COLO668 (cell line): Measurements from ENCODE around the gene COPS4.
"Not testable (repeated sequence)": the region's sequence is repeated elsewhere in the genome, so short reads cannot be mapped to it uniquely, and the experiment has no call there.

Source experiments
- DNase-seq: peaks from one replicate; lab custom pipeline; 2025; ENCODE audit not compliant: unreplicated experiment; lab: John Stamatoyannopoulos, UW

Gene COPS4

GRCh38 chr4:83023599-83023998 is 11.4 kb upstream of the COPS4 start:
- not testable (repeated sequence) for DNase-seq

- no peak for DNase-seq
These were observed 10.8 kb upstream of the COPS4 start for GRCh38 chr4:83024233-83024632.

GRCh38 chr4:83025563-83025962 is 9.4 kb upstream of the COPS4 start:
- peak; percentile 10 for DNase-seq

DNA sequence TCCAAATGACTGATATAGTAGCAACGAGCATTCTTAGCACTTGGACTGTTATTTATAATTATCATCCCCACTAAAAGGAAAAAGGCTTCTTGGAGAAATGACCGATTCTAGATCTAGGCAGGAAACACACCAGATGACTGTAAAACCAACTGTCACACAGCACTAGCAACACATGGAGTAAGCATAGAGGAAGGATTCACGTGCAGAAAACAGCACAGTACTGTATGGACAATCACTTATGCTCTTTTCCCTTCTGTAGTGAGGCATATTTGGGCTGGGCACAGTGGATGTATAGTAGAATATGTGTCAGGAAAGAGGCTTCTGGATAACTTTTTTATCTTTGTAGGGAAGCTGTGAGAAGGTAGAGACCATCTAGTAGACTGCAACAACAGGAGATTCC is 6.0 kb upstream of the COPS4 start:
- no peak for DNase-seq

DNA sequence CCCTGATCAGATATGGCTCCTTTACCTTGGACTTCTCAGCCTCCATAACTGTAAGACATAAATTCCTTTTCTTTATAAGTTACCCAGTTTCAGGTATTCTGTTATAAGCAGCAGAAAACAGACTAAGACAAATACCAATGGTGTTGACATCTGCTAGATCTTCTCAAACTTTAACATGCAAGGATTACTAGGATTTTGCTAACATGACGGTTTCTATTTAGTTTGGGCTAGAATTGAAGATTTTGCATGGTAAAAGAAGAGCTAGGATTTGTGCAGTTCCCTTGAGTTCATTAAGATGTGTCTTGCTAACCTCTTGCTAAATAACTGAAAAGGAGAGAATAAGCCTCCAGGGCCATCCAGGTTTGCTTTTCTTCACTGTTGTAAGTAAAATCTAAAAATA is 5.3 kb upstream of the COPS4 start:
- no peak for DNase-seq

DNA sequence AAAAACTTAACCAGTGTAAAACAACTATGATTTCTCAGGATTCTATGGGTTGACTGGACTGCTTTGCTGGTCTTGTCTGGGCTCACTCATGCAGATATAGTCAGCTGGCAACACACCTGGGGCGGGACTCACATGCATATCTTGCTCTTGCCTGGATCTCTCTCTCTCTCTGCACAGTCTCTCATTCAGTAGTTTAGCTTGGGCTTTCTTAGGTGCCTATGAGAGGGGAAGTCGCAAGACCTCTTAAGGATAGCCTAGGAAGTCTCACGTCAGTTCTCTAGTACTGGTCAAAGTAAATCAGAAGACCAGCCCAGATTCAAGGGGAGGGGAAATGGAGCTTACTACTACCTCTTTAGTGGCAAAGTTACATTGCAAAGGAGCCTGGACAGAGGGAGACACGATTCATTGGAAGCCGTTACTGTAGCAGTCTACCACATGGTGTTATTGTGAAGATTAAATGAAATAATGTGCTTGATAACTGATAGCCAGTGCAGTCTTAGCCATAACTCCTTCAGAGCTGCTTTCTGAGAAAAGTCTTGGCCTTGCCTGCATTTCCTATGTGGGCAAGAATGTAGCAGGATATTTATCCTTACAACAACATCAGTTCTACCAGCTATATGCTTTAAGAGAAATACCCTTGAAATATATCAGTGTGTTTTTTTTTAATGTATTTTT is 2.1 kb downstream of the COPS4 start:
- DNase-seq: no peak

DNA sequence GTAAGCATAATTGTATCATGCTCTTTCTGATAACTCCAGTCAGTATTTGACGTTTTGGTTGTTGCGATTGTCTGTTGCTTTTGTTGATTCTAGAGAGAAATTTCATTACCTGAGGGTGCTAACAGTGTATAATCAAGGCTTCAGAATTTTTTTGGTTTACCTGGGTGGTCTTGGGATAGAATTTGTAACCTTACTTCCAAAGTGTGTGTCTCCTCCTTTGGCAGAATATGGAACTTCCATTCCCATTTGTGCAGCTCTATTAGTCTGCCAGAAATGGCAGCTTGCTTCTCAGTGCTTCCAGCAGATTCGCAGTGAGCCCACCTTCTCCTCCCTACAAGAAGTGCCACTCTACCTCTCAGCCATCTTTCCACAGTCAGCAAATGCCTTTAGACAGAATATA is 5.3 kb downstream of the COPS4 start:
- no peak for DNase-seq

- DNase-seq: not testable (repeated sequence)
These were observed 8.2 kb downstream of the COPS4 start for GRCh38 chr4:83043157-83043556.

- no peak for DNase-seq
These were observed 8.9 kb downstream of the COPS4 start for GRCh38 chr4:83043801-83044407.

DNA sequence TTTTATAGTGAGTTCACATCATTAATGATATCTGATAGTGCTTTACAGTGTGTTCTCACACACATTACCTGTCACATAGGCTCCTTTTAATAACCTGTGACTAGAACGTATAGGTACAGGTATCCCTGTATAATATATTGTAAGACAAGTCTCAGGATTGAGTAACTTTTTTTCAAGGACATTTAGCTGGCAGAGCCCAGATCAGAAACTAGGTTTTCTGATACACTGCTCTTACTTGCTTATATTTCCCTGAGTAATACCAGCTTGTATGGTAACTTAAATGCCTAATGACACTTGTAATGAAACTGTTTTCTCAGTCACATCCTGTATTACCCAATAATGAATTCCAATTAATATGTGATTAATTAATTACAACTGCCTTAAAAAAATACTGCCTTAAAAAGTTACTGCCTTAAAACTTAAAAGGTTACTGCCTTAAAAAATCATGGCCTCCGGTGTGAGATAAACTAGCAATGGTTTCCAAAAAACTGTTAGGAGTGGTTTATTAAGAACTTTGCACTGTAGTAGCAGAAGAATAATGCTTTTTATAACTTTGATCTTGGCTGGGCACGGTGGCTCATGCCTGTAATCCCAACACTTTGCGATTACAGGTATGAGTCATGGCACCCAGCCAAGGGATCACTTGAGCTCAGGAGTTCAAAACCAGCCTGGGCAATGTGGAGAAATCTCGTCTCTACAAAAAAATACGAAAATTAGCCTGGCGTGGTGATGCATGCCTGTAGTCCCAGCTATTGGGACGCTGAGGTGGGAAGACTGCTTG is 11.9 kb downstream of the COPS4 start:
- no peak for DNase-seq

DNA sequence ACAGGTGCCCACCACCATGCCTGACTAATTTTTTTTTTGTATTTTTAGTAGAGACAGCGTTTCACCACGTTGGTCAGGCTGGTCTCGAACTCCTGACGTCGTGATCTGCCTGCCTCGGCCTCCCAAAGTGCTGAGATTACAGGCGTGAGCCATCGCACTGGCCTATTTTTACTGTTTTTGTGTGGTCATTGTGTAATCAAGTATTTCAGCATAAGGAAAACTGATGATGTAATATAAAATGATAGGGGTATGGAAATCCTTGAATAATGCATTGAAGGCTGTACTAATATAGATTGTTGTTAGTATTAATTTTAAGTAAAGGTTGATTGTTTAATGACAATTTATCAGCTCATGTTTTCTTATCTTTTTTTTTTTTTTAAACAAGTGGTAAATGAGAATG is 13.8 kb downstream of the COPS4 start:
- DNase-seq: not testable (repeated sequence)

DNA sequence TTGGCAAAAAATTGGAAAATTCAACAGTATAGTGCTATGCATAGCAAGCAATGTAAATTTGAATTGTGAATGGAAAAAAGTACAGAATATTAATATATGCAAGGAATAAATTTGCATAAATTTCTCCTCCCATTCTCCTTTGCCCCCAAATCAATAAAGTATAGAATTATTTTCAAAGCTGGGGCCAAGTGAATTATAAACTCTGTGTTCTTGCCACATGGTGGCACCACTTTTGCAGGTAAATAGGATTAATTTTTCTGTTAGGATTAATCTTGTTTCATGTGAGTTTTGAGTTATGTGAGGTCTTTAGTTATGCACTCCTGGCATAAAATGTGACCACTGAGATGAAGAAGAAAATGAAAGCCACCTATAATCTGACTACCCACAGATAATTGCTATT is 19.9 kb downstream of the COPS4 start:
- no peak for DNase-seq

GRCh38 chr4:83062739-83063138 is 27.8 kb downstream of the COPS4 start:
- DNase-seq: no peak

- DNase-seq: no peak
These were observed 30.3 kb downstream of the COPS4 start for GRCh38 chr4:83065266-83065665.

DNA sequence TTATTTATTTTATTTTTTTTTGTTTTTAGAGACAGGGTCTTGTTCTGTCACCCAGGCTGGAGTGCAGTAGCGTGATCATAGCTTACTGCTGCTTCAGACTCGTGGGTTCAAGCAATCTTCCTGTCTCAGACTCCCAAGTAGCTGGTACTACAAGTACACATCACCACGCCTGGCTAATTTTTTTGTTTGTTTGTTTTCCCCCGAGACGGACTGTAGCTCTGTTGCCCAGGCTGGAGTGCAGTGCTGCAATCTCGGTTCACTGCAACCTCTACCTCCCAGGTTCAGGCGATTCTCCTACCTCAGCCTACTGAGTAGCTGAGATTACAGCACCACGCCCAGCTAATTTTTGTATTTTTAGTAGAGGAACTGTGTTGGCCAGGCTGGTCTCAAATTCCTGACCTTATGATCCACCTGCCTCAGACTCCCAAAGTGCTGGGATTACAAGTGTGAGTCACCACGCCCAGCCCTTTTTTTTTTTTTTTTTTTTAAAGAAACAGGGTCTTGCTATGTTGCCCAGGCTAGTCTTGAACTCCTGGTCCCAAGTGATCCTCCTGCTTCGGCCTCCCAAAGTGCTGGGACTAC is 32.2 kb downstream of the COPS4 start:
- DNase-seq: no peak

- no peak for DNase-seq
These were observed 36.1 kb downstream of the COPS4 start for GRCh38 chr4:83071116-83071515.

GRCh38 chr4:83074086-83074704 is 39.2 kb downstream of the COPS4 start:
- DNase-seq: peak; percentile 19

DNA sequence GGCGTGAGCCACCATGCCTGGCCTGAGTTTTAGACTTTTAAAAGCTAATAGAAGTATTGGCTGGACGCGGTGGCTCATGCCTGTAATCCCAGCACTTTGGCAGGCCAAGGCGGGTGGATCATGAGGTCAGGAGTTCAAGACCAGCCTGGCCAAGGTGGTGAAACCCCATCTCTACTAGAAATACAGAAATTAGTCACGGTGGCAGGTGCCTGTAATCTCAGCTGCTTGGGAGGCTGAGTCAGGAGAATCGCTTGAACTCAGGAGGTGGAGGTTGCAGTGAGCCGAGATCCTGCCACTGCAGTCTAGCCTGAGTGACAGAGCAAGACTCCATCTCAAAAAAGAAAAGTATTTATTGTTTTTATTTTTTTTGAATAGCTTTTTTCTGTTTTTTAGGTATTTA is 39.8 kb downstream of the COPS4 start:
- DNase-seq: not testable (repeated sequence)

DNA sequence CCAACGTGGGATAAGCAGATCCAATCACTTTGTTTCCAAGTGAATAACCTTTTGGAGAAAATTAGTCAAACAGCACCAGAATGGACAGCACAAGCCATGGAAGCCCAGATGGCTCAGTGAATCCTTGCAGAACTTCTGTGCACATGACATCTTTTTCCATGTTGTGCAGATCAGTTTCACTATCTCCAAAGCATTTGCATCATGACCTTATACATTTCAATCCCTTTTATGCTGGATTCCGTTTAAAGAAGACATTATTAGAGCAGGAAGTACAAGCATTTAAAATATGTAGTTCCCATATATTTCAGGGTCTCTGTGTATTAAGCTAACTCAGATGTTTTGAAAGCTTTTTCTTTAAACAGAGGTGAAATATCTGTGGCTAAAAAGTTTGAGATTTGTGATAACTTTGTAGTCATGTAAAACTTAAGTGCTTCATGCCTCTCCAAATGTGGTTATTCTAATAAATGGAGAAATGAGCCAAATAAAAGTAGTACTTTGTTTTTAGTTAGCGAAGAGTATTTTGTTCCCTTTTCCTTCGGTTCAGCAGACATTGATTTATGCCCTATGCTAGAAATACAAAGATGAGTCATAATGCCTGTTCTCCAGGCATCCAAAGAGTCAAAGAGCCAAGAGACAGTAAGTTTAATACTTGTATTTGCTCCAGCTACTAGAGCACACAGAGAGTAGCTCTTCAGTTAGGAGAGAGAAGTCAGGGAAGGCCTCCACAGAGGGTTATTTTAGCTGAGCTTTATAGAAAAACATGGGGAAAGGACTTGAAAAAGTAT is 40.5 kb downstream of the COPS4 start:
- no peak for DNase-seq

GRCh38 chr4:83080561-83080960 is 45.6 kb downstream of the COPS4 start:
- DNase-seq: no peak

- no peak for DNase-seq
These were observed 47.8 kb downstream of the COPS4 start for GRCh38 chr4:83082777-83083176.
